SK-N-SH (cell line): Measurements from ENCODE around the gene SEMA3F. TPM values are rescaled to one million over a fixed set of nuclear protein-coding genes. Genes with fewer than 3 reads are reported as not detected.

Experiments
- CTCF ChIA-PET: fragments of 300-600, 350-600 bp; formaldehyde crosslinking; extraction: SDS; loops from one replicate; lab custom pipeline; 2021; lab: Yijun Ruan, JAX
- POLR2A ChIA-PET: fragments of 350-600 bp; sonication (Branson Sonifier 250); formaldehyde crosslinking; extraction: SDS; loops from one replicate; lab custom pipeline; 2020; ENCODE audit warnings: antibody characterized with exemption, inconsistent platforms; lab: Yijun Ruan, JAX
- DNase-seq: peaks from one replicate; pipeline ENCODE4 v3.0.0; 2012
- H2AFZ ChIP-seq: fragments of 200-600 bp; sonication (generic); 2 replicates; pipeline ENCODE4 v1.8.1; 2016; ENCODE audit warnings: antibody characterized with exemption, mild to moderate bottlenecking, low read depth
- H3F3A ChIP-seq: fragments of 200-600 bp; sonication (generic); replicated peaks from 2 replicates; pipeline ENCODE3; 2016; ENCODE audit warnings: antibody characterized with exemption, mild to moderate bottlenecking; ENCODE audit not compliant: insufficient read depth
- H3K27ac ChIP-seq, 2 experiments: fragments of 200-500 bp in 1 of 2; fragments of 200-600 bp in 1 of 2; sonication (Bioruptor generic) in 1 of 2; sonication (generic), shearing (Covaris generic) in 1 of 2; 2 replicates each; pipeline versions ENCODE4 v1.5.1 to v1.6.1; 2014 to 2016; ENCODE audit warnings: low read depth in 2 of 2, inconsistent platforms in 1 of 2, low read length in 1 of 2, mild to moderate bottlenecking in 1 of 2, mixed read lengths in 1 of 2
- H3K27me3 ChIP-seq: fragments of 200-600 bp; sonication (generic), shearing (Covaris generic); 2 replicates; pipeline ENCODE4 v1.6.1; 2016; ENCODE audit warnings: mixed run types; ENCODE audit not compliant: insufficient read depth
- H3K36me3 ChIP-seq, 2 experiments: fragments of 200-500 bp in 1 of 2; fragments of 200-600 bp in 1 of 2; sonication (Bioruptor generic) in 1 of 2; sonication (generic) in 1 of 2; replicated peaks in 1 of 2; 2 replicates each; pipeline versions ENCODE3 to v1.5.1; 2014 to 2016; ENCODE audit warnings: low read length in 1 of 2, mild to moderate bottlenecking in 1 of 2; ENCODE audit not compliant: insufficient read depth in 2 of 2, control insufficient read depth in 1 of 2
- H3K4me1 ChIP-seq, 2 experiments: fragments of 200-500 bp in 1 of 2; fragments of 200-600 bp in 1 of 2; sonication (Bioruptor generic) in 1 of 2; sonication (generic), shearing (Covaris generic) in 1 of 2; 2 replicates each; pipeline versions ENCODE4 v1.5.1 to v1.6.1; 2014 to 2016; ENCODE audit warnings: low read depth in 1 of 2, low read length in 1 of 2, mixed run types in 1 of 2; ENCODE audit not compliant: insufficient read depth in 2 of 2, control insufficient read depth in 1 of 2
- H3K4me2 ChIP-seq: fragments of 200-600 bp; sonication (generic), shearing (Covaris generic); 2 replicates; pipeline ENCODE4 v1.6.1; 2017; ENCODE audit warnings: mixed run types
- H3K4me3 ChIP-seq, 2 experiments: fragments of 200-500 bp in 1 of 2; fragments of 200-600 bp in 1 of 2; sonication (Bioruptor generic) in 1 of 2; sonication (generic), shearing (Covaris generic) in 1 of 2; 2 replicates each; pipeline versions ENCODE4 v1.5.1 to v1.8.1; 2014 to 2016; ENCODE audit warnings: low read depth in 2 of 2, inconsistent platforms in 1 of 2, low read length in 1 of 2, mild to moderate bottlenecking in 1 of 2, mixed read lengths in 1 of 2, moderate library complexity in 1 of 2
- H3K79me2 ChIP-seq: fragments of 200-600 bp; sonication (generic); 2 replicates; pipeline ENCODE4 v1.8.1; 2017; ENCODE audit warnings: mild to moderate bottlenecking; ENCODE audit not compliant: insufficient read depth
- H3K9ac ChIP-seq: fragments of 200-600 bp; sonication (generic); 2 replicates; pipeline ENCODE4 v1.6.1; 2017; ENCODE audit warnings: mixed run types
- H3K9me2 ChIP-seq: fragments of 200-600 bp; sonication (generic); 2 replicates; pipeline ENCODE4 v1.6.1; 2017; ENCODE audit warnings: mixed run types
- H3K9me3 ChIP-seq: fragments of 200-600 bp; sonication (generic); 2 replicates; pipeline ENCODE4 v1.6.1; 2017; ENCODE audit warnings: mixed run types, mild to moderate bottlenecking, moderate library complexity
- H4K20me1 ChIP-seq: fragments of 200-600 bp; sonication (generic); 2 replicates; pipeline ENCODE4 v1.6.1; 2017; ENCODE audit warnings: mild to moderate bottlenecking, mixed run types; ENCODE audit not compliant: insufficient read depth
- ELF1 ChIP-seq: IDR thresholded peaks from 2 replicates; pipeline ENCODE4 v1.4.0; 2012
- EZH2phosphoT487 ChIP-seq: fragments of 200-600 bp; sonication (generic); IDR thresholded peaks from 2 replicates; pipeline ENCODE4 v1.6.1; 2017; ENCODE audit warnings: low read depth, mixed run types, mild to moderate bottlenecking, antibody characterized with exemption, moderate library complexity, borderline replicate concordance
- FOSL2 ChIP-seq: IDR thresholded peaks from 2 replicates; pipeline ENCODE4 v1.4.0; 2012; ENCODE audit warnings: low read depth, mild to moderate bottlenecking, moderate library complexity, borderline replicate concordance
- FOXJ3 ChIP-seq: sonication (generic); formaldehyde crosslinking; IDR thresholded peaks from 2 replicates; pipeline ENCODE4 v1.5.1; 2020; ENCODE audit warnings: mild to moderate bottlenecking, missing genetic modification reagents
- FOXM1 ChIP-seq: IDR thresholded peaks from 2 replicates; pipeline ENCODE4 v1.4.0; 2012; ENCODE audit warnings: low read depth, mild to moderate bottlenecking
- GABPA ChIP-seq: IDR thresholded peaks from 2 replicates; pipeline ENCODE4 v1.4.0; 2012; ENCODE audit warnings: low read depth, mild to moderate bottlenecking
- MEF2A ChIP-seq: IDR thresholded peaks from 2 replicates; pipeline ENCODE4 v1.4.0; 2012; ENCODE audit warnings: low read depth, borderline replicate concordance
- NFIC ChIP-seq: IDR thresholded peaks from 2 replicates; pipeline ENCODE4 v1.4.0; 2012; ENCODE audit warnings: borderline replicate concordance
- POLR2AphosphoS5 ChIP-seq: IDR thresholded peaks from 2 replicates; pipeline ENCODE4 v1.6.1; 2012; ENCODE audit warnings: low read depth, low read length
- SIN3A ChIP-seq: IDR thresholded peaks from 2 replicates; pipeline ENCODE4 v1.6.1; 2012; ENCODE audit warnings: low read depth, mild to moderate bottlenecking, low read length, moderate library complexity, borderline replicate concordance
- TCF12 ChIP-seq: IDR thresholded peaks from 2 replicates; pipeline ENCODE4 v1.4.0; 2012
- YY1 ChIP-seq: IDR thresholded peaks from 2 replicates; pipeline ENCODE4 v1.4.0; 2012; ENCODE audit warnings: low read depth, mild to moderate bottlenecking
- WGBS: methylation state at CpG from one replicate; pipeline ENCODE4 v1.1.6; 2017; ENCODE audit warnings: low lambda C conversion rate; 5-methylcytosine and 5-hydroxymethylcytosine counted together
- polyA plus RNA-seq, 3 experiments: library from polyadenylated mRNA; depleted of rRNA; stranded (reverse); fragments of >200 nt; gene quantifications; 2 replicates each; pipeline ENCODE4 v1.2.3, GENCODE V29; 2012
- TF ChIP-seq, protein P1 (sequence below): IDR thresholded peaks from 2 replicates; pipeline ENCODE4 v1.4.0; 2012; ENCODE audit warnings: low read depth, borderline replicate concordance
- TF ChIP-seq, protein P2 (sequence below): IDR thresholded peaks from 2 replicates; pipeline ENCODE4 v1.4.0; 2012; ENCODE audit warnings: low read depth
- TF ChIP-seq, protein P3 (sequence below): fragments of 200-600 bp; sonication (generic); IDR thresholded peaks from 2 replicates; pipeline ENCODE4 v1.6.1; 2017; ENCODE audit warnings: antibody characterized with exemption, mild to moderate bottlenecking, moderate library complexity
- TF ChIP-seq, protein P4 (sequence below): fragments of 150-350 bp; IDR thresholded peaks from 2 replicates; pipeline ENCODE4 v1.6.1; 2016; ENCODE audit warnings: mild to moderate bottlenecking, low read depth, low read length

The SEMA3F gene
- polyA plus RNA-seq, 1 of the 3 experiments (the other 2 are of a cell fraction) = 30.4 TPM

DNA sequence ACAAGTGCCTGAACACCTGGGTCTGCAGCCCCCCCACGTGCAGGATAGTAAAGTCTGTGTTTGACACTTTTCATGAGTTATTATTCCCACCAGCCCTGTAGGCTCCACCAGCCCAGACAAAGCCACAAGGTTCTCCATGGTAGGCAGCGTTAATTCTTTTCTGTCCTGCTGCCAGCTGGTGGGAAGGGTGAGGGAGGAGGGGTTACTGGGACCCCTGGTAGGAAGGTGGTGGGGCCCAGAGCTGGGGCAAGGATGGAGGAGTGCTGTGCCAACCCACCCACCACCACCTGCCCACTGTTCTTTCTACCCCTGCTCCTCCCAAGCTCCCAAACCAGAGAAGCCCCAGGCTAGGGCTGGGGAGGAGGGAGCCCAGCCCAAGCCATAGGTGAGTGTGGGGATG lies 20.8 kb upstream of the SEMA3F start:
- Histone ChIP-seq H3K9me3 (no peaks in the 10 kb centered on the region), H4K20me1 (no peaks in the 10 kb centered on the region), H3K4me2 (no peak overlapping the region), H3K9me2 (no peaks in the 10 kb centered on the region), H3K4me3 (no peak overlapping the region), H3K4me1 (peaks cover 14 to 37% of the 10 kb centered on the region in 2 experiments; a peak in 3 of 4 replicates), H2AFZ (no peak overlapping the region), H3K9ac (no peak overlapping the region), H3K27me3 (no peaks in the 10 kb centered on the region), H3K36me3 (no peaks in the 10 kb centered on the region), H3K79me2 (no peaks in the 10 kb centered on the region), H3K27ac (no peak overlapping the region), H3F3A (no peaks in the 10 kb centered on the region)
- CTCF ChIA-PET = interaction anchor here (1.1 to 28.1 kb wide), 4 partner anchors 9 to 91 kb away, joined by 3 to 684 read pairs (median 13); partner anchors contain the start of gene GNAT1
- TF ChIP-seq, protein P1, sequence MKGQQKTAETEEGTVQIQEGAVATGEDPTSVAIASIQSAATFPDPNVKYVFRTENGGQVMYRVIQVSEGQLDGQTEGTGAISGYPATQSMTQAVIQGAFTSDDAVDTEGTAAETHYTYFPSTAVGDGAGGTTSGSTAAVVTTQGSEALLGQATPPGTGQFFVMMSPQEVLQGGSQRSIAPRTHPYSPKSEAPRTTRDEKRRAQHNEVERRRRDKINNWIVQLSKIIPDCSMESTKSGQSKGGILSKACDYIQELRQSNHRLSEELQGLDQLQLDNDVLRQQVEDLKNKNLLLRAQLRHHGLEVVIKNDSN = no peak
- TF ChIP-seq, protein P2, sequence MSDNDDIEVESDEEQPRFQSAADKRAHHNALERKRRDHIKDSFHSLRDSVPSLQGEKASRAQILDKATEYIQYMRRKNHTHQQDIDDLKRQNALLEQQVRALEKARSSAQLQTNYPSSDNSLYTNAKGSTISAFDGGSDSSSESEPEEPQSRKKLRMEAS = no peak
- no peak for TF ChIP-seq GABPA
- TF ChIP-seq YY1 = no peak
- TF ChIP-seq ELF1 = no peak
- no peak for TF ChIP-seq TCF12
- TF ChIP-seq FOXJ3 (CRISPR knock-in tag) = no peak
- TF ChIP-seq POLR2AphosphoS5 = no peak
- TF ChIP-seq FOXM1 = no peak
- TF ChIP-seq, protein P3, sequence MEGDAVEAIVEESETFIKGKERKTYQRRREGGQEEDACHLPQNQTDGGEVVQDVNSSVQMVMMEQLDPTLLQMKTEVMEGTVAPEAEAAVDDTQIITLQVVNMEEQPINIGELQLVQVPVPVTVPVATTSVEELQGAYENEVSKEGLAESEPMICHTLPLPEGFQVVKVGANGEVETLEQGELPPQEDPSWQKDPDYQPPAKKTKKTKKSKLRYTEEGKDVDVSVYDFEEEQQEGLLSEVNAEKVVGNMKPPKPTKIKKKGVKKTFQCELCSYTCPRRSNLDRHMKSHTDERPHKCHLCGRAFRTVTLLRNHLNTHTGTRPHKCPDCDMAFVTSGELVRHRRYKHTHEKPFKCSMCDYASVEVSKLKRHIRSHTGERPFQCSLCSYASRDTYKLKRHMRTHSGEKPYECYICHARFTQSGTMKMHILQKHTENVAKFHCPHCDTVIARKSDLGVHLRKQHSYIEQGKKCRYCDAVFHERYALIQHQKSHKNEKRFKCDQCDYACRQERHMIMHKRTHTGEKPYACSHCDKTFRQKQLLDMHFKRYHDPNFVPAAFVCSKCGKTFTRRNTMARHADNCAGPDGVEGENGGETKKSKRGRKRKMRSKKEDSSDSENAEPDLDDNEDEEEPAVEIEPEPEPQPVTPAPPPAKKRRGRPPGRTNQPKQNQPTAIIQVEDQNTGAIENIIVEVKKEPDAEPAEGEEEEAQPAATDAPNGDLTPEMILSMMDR = no peak
- no peak for DNase-seq
- WGBS = 38% methylated on average over 2 of the region's 2 CpGs
- POLR2A ChIA-PET = interaction anchor here (1.1 kb wide), 1 partner anchor 13 kb away, joined by 6 read pairs; no protein-coding TSS in a partner anchor

DNA sequence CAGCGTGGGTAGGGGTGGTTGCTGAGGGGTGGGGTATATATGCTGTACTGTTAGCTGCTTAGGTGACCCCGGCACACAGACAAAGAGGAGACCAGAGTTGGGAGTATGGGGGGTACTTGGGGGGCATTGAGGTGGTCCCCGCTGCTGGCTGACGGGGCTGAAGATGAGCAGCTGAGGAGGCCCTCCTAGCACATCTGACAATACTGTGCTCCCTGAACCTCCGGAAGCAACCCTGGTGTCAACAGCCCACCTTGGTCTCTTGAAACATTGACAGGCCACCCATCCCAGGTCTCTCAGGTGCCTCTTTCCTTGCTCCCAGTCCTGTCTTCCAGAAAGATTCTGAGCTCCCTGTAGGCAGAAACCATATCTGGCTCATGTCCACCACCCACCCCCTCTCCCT lies 19.2 kb upstream of the SEMA3F start:
- no peak overlapping the region for H3K27ac ChIP-seq
- H3K79me2 ChIP-seq = no peaks in the 10 kb centered on the region
- CTCF ChIA-PET = interaction anchor here (0.6 to 3.4 kb wide), 6 partner anchors 9 to 58 kb away, joined by 3 to 22 read pairs (median 4); no protein-coding TSS in a partner anchor
- H3F3A ChIP-seq = no peaks in the 10 kb centered on the region
- H3K9me3 ChIP-seq = no peaks in the 10 kb centered on the region
- TF ChIP-seq MEF2A = no peak
- TF ChIP-seq FOXJ3 (CRISPR knock-in tag) = no peak
- TF ChIP-seq SIN3A = no peak
- TF ChIP-seq NFIC = no peak
- no peak for TF ChIP-seq EZH2phosphoT487
- TF ChIP-seq FOSL2 = no peak
- TF ChIP-seq, protein P1 = no peak
- TF ChIP-seq, protein P4, sequence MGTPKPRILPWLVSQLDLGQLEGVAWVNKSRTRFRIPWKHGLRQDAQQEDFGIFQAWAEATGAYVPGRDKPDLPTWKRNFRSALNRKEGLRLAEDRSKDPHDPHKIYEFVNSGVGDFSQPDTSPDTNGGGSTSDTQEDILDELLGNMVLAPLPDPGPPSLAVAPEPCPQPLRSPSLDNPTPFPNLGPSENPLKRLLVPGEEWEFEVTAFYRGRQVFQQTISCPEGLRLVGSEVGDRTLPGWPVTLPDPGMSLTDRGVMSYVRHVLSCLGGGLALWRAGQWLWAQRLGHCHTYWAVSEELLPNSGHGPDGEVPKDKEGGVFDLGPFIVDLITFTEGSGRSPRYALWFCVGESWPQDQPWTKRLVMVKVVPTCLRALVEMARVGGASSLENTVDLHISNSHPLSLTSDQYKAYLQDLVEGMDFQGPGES = no peak
- TF ChIP-seq, protein P2 = no peak
- peaks cover 14 to 48% of the 10 kb centered on the region in 2 experiments; a peak in 3 of 4 replicates for H3K4me1 ChIP-seq
- H3K36me3 ChIP-seq = no peaks in the 10 kb centered on the region
- H3K9ac ChIP-seq = no peak overlapping the region
- H4K20me1 ChIP-seq = no peaks in the 10 kb centered on the region
- no peaks in the 10 kb centered on the region for H3K9me2 ChIP-seq
- POLR2A ChIA-PET = interaction anchor here (0.9 to 5.0 kb wide), 4 partner anchors 10 to 29 kb away, joined by 3 to 19 read pairs (median 8); no protein-coding TSS in a partner anchor
- no peak overlapping the region for H3K4me3 ChIP-seq
- H3K4me2 ChIP-seq = no peak overlapping the region
- WGBS = 94% methylated on average over 4 of the region's 5 CpGs
- no peak overlapping the region for H2AFZ ChIP-seq
- no peak for DNase-seq
- no peaks in the 10 kb centered on the region for H3K27me3 ChIP-seq
